ENCODE measurements around the gene MADD. TPM values are rescaled to one million over a fixed set of nuclear protein-coding genes. Genes with fewer than 3 reads are reported as not detected.
A peak's percentile ranks its signal among the peaks of the same experiment; 100 is the strongest.

MADD gene
- 10 to 100 TPM; 12.1 to 20.8 (median 13.8) TPM for polyA plus RNA-seq

- 1% methylated on average over 17 to 57 of the region's 57 CpGs for WGBS, 3 donors
- H3K27ac ChIP-seq (ENCODE audit: low read depth, low read length) = peak within 1 kb of the TSS; percentile 36
Observed at GRCh38 chr11:47269829-47270305, at the start of gene MADD. Gene MADD (plus strand): TSS chr11:47270133.

GRCh38 chr11:47220401-47220821 is 49.5 kb upstream of the MADD start:
- no peak overlapping the region for H3K27ac ChIP-seq (ENCODE audit: low read depth, low read length)
- WGBS, 3 donors = 63 to 82% (median 71%) methylated on average over 1 of the region's 1 CpG

- no peak overlapping the region for H3K27ac ChIP-seq (ENCODE audit: low read depth, low read length)
- 41 to 97% (median 94%) methylated on average over 2 of the region's 2 CpGs for WGBS, 3 donors
Observed at GRCh38 chr11:47222696-47223095, 47.2 kb upstream of the MADD start.

- 87 to 95% (median 91%) methylated on average over 7 of the region's 7 CpGs for WGBS, 3 donors
Observed at GRCh38 chr11:47225552-47226400, 44.2 kb upstream of the MADD start.

GRCh38 chr11:47229161-47229560 is 40.8 kb upstream of the MADD start:
- no peak overlapping the region for H3K27ac ChIP-seq (ENCODE audit: low read depth, low read length)
- 94 to 95% (median 95%) methylated on average over 8 of the region's 8 CpGs for WGBS, 3 donors

More at GRCh38 chr11:47225552-47226400, 44.2 kb upstream of the MADD start:
- no peak overlapping the region for H3K27ac ChIP-seq (ENCODE audit: low read depth, low read length)

- 82 to 97% (median 95%) methylated on average over 4 of the region's 4 CpGs for WGBS, 3 donors
- no peak overlapping the region for H3K27ac ChIP-seq (ENCODE audit: low read depth, low read length)
Observed at GRCh38 chr11:47233051-47233450, 36.9 kb upstream of the MADD start.

GRCh38 chr11:47233989-47234668 is 35.8 kb upstream of the MADD start:
- WGBS, 3 donors = 24 to 52% (median 49%) methylated on average over 11 of the region's 11 CpGs
- no peak overlapping the region for H3K27ac ChIP-seq (ENCODE audit: low read depth, low read length)

GRCh38 chr11:47234669-47235100 is 35.2 kb upstream of the MADD start:
- 17 to 39% (median 35%) methylated on average over 12 of the region's 12 CpGs for WGBS, 3 donors
- no peak overlapping the region for H3K27ac ChIP-seq (ENCODE audit: low read depth, low read length)

- H3K27ac ChIP-seq (ENCODE audit: low read depth, low read length) = no peak overlapping the region
- 84 to 89% (median 86%) methylated on average over 12 of the region's 12 CpGs for WGBS, 3 donors
Observed at GRCh38 chr11:47235163-47235562, 34.8 kb upstream of the MADD start.

- WGBS, 3 donors = 78 to 84% (median 79%) methylated on average over 5 of the region's 5 CpGs
- H3K27ac ChIP-seq (ENCODE audit: low read depth, low read length) = no peak overlapping the region
Observed at GRCh38 chr11:47236482-47236881, 33.5 kb upstream of the MADD start.

- WGBS, 3 donors = 93 to 94% (median 93%) methylated on average over 10 of the region's 10 CpGs
- no peak overlapping the region for H3K27ac ChIP-seq (ENCODE audit: low read depth, low read length)
Observed at GRCh38 chr11:47239852-47240251, 30.1 kb upstream of the MADD start.

- H3K27ac ChIP-seq (ENCODE audit: low read depth, low read length) = no peak overlapping the region
- WGBS, 3 donors = 88 to 93% (median 92%) methylated on average over 3 of the region's 3 CpGs
Observed at GRCh38 chr11:47241841-47242301, 28.1 kb upstream of the MADD start.

- WGBS, 3 donors = 90 to 94% (median 92%) methylated on average over 21 of the region's 21 CpGs
- H3K27ac ChIP-seq (ENCODE audit: low read depth, low read length) = no peak overlapping the region
Observed at GRCh38 chr11:47242596-47243192, 27.2 kb upstream of the MADD start.

- no peak overlapping the region for H3K27ac ChIP-seq (ENCODE audit: low read depth, low read length)
- WGBS, 3 donors = 63 to 86% (median 83%) methylated on average over 4 of the region's 4 CpGs
Observed at GRCh38 chr11:47243454-47243853, 26.5 kb upstream of the MADD start.

GRCh38 chr11:47244448-47245350 is 25.2 kb upstream of the MADD start:
- no peak overlapping the region for H3K27ac ChIP-seq (ENCODE audit: low read depth, low read length)
- 85 to 92% (median 86%) methylated on average over 23 of the region's 23 CpGs for WGBS, 3 donors

- no peak overlapping the region for H3K27ac ChIP-seq (ENCODE audit: low read depth, low read length)
- 82 to 91% (median 85%) methylated on average over 11 of the region's 11 CpGs for WGBS, 3 donors
Observed at GRCh38 chr11:47245611-47246357, 24.1 kb upstream of the MADD start.

- H3K27ac ChIP-seq (ENCODE audit: low read depth, low read length) = no peak overlapping the region
- 30 to 90% (median 85%) methylated on average over 5 of the region's 5 CpGs for WGBS, 3 donors
Observed at GRCh38 chr11:47247502-47247901, 22.4 kb upstream of the MADD start.

Data from adipose tissue (tissue), 3 donors.